GM23338 (cell line): ENCODE results near the gene KDM7A. TPM values are rescaled to one million over a fixed set of nuclear protein-coding genes. Genes with fewer than 3 reads are reported as not detected.

Experiments
- ATAC-seq: fragments of 200-7000 bp; cut with Tn5 transposase; 3 replicates; pipeline ENCODE4 v1.9.1; 2020
- DNase-seq: peaks from one replicate; pipeline ENCODE4 v3.0.0-alpha.2; 2015; ENCODE audit warnings: low spot score
- H2AFZ ChIP-seq: fragments of 200-600 bp; sonication (generic); 2 replicates; pipeline ENCODE4 v1.8.0; 2016; ENCODE audit warnings: antibody characterized with exemption, mild to moderate bottlenecking, moderate library complexity
- H3F3A ChIP-seq: fragments of 200-600 bp; sonication (generic); replicated peaks from 2 replicates; pipeline ENCODE4 v1.8.0; 2017; ENCODE audit warnings: antibody characterized with exemption, mixed run types, low read depth
- H3K27ac ChIP-seq: fragments of 200-600 bp; sonication (generic); 2 replicates; pipeline ENCODE4 v1.6.1; 2016; ENCODE audit warnings: low read depth
- H3K27me3 ChIP-seq: fragments of 200-600 bp; sonication (generic); 2 replicates; pipeline ENCODE4 v1.8.0; 2016; ENCODE audit warnings: mild to moderate bottlenecking, mixed run types, moderate library complexity; ENCODE audit not compliant: insufficient read depth
- H3K36me3 ChIP-seq: fragments of 200-600 bp; sonication (generic); 2 replicates; pipeline ENCODE4 v1.8.0; 2016; ENCODE audit warnings: mild to moderate bottlenecking; ENCODE audit not compliant: insufficient read depth
- H3K4me1 ChIP-seq: fragments of 200-600 bp; sonication (generic); 2 replicates; pipeline ENCODE4 v1.8.0; 2016; ENCODE audit warnings: mild to moderate bottlenecking, moderate library complexity; ENCODE audit not compliant: insufficient read depth
- H3K4me2 ChIP-seq: fragments of 200-600 bp; sonication (generic); 2 replicates; pipeline ENCODE4 v1.7.1; 2017; ENCODE audit warnings: mixed run types
- H3K4me3 ChIP-seq: fragments of 200-600 bp; sonication (generic); 2 replicates; pipeline ENCODE4 v1.6.1; 2016; ENCODE audit warnings: mixed run types
- H3K79me2 ChIP-seq: fragments of 200-600 bp; sonication (generic); replicated peaks from 2 replicates; pipeline ENCODE4 v1.8.0; 2017; ENCODE audit warnings: mild to moderate bottlenecking; ENCODE audit not compliant: insufficient read depth
- H3K9me2 ChIP-seq: fragments of 200-600 bp; sonication (generic); 2 replicates; pipeline ENCODE4 v1.8.0; 2017; ENCODE audit not compliant: insufficient read depth
- H4K20me1 ChIP-seq: fragments of 200-600 bp; sonication (generic); replicated peaks from 2 replicates; pipeline ENCODE4 v1.8.0; 2017; ENCODE audit warnings: mild to moderate bottlenecking; ENCODE audit not compliant: insufficient read depth
- H3K27ac Mint-ChIP-seq: 2 replicates; pipeline ENCODE4 v1.8.0; 2020; ENCODE audit warnings: inconsistent platforms, mild to moderate bottlenecking, moderate library complexity, mixed read lengths
- H3K27me3 Mint-ChIP-seq: 3 replicates; pipeline ENCODE4 v1.8.0; 2022; ENCODE audit warnings: low read depth, mild to moderate bottlenecking, moderate library complexity, mixed read lengths, inconsistent platforms; ENCODE audit not compliant: insufficient read depth, poor library complexity
- H3K36me3 Mint-ChIP-seq: 3 replicates; pipeline ENCODE4 v1.8.0; 2021; ENCODE audit warnings: low read depth, mild to moderate bottlenecking, inconsistent platforms, moderate library complexity, mixed read lengths
- H3K4me1 Mint-ChIP-seq: 3 replicates; pipeline ENCODE4 v1.8.0; 2020; ENCODE audit warnings: mild to moderate bottlenecking, inconsistent platforms, mixed read lengths
- H3K4me3 Mint-ChIP-seq: 3 replicates; pipeline ENCODE4 v1.8.0; 2021; ENCODE audit warnings: moderate library complexity, mild to moderate bottlenecking, inconsistent platforms, mixed read lengths
- H3K9me3 Mint-ChIP-seq: 3 replicates; pipeline ENCODE4 v1.8.0; 2020; ENCODE audit warnings: moderate library complexity, mild to moderate bottlenecking, inconsistent platforms, mixed read lengths
- CREB1 ChIP-seq: fragments of 250-450 bp; sonication (Bioruptor Pico); IDR thresholded peaks from 2 replicates; pipeline ENCODE4 v1.5.0; 2020; ENCODE audit warnings: low read depth, mild to moderate bottlenecking, moderate library complexity
- CTCF ChIP-seq, 2 experiments: fragments of 200-600 bp in 1 of 2; sonication (generic) in 1 of 2; conservative IDR thresholded peaks; 2 replicates each; pipeline versions ENCODE4 v1.5.1 to v1.6.1; 2016 to 2017; ENCODE audit warnings: antibody characterized with exemption in 2 of 2, low read depth in 2 of 2, mild to moderate bottlenecking in 2 of 2, moderate library complexity in 1 of 2
- ETS1 ChIP-seq: IDR thresholded peaks from 2 replicates; pipeline ENCODE4 v1.6.1; 2016; ENCODE audit warnings: antibody characterized with exemption
- EZH2 ChIP-seq: fragments of 200-600 bp; sonication (generic); IDR thresholded peaks from one replicate; pipeline ENCODE4 v1.8.0; 2017; ENCODE audit warnings: antibody characterized with exemption, mild to moderate bottlenecking, low read depth; ENCODE audit not compliant: unreplicated experiment
- EZH2phosphoT487 ChIP-seq: fragments of 200-600 bp; sonication (generic); IDR thresholded peaks from one replicate; pipeline ENCODE4 v1.8.1; 2018; ENCODE audit warnings: antibody characterized with exemption; ENCODE audit not compliant: unreplicated experiment
- JUNB ChIP-seq: IDR thresholded peaks from one replicate; pipeline ENCODE4 v1.6.1; 2016; ENCODE audit warnings: antibody characterized with exemption; ENCODE audit not compliant: unreplicated experiment
- NANOG ChIP-seq: IDR thresholded peaks from 2 replicates; pipeline ENCODE4 v1.6.1; 2016; ENCODE audit warnings: antibody characterized with exemption, borderline replicate concordance
- POLR2AphosphoS5 ChIP-seq: IDR thresholded peaks from 2 replicates; pipeline ENCODE4 v1.6.1; 2016; ENCODE audit warnings: antibody characterized with exemption, low read depth
- REST ChIP-seq: IDR thresholded peaks from one replicate; pipeline ENCODE4 v1.6.1; 2018; ENCODE audit warnings: antibody characterized with exemption; ENCODE audit not compliant: unreplicated experiment
- STAT1 ChIP-seq: IDR thresholded peaks from one replicate; pipeline ENCODE4 v1.6.1; 2016; ENCODE audit warnings: antibody characterized with exemption; ENCODE audit not compliant: unreplicated experiment
- ZNF114 ChIP-seq: fragments of 250-450 bp; sonication (Bioruptor Pico); IDR thresholded peaks from 2 replicates; pipeline ENCODE4 v1.5.0; 2020; ENCODE audit warnings: mild to moderate bottlenecking, moderate library complexity
- ZNF331 ChIP-seq: fragments of 250-450 bp; sonication (Bioruptor Pico); IDR thresholded peaks from 2 replicates; pipeline ENCODE4 v1.5.0; 2020; ENCODE audit warnings: low read depth, mild to moderate bottlenecking, moderate library complexity
- ZNF462 ChIP-seq: fragments of 250-450 bp; sonication (Bioruptor Pico); IDR thresholded peaks from 2 replicates; pipeline ENCODE4 v1.5.0; 2020; ENCODE audit warnings: mild to moderate bottlenecking, moderate library complexity
- polyA plus RNA-seq: library from polyadenylated mRNA; unstranded; fragments of >200 nt; fragmentation: Nextera tagmentation; extraction: Ambion mirVana; gene quantifications from 2 replicates; pipeline ENCODE4 v1.2.1, GENCODE V29; 2016
- total RNA-seq: library from RNA; depleted of rRNA; stranded (reverse); fragments of >200 nt; shearing (Covaris generic); gene quantifications from 2 replicates; pipeline ENCODE4 v1.2.3, GENCODE V29; 2014

KDM7A gene
- total and polyA plus RNA-seq, 2 experiments from 2014 or later = 2.3 to 10.8 TPM

- Mint-ChIP-seq H3K36me3 (0 out of 3 replicates have a peak, but pooled peaks cover 2% of the 10 kb centered on the region), H3K27me3 (peaks cover 20% of the 10 kb centered on the region), H3K4me1 (peaks cover 4% of the 10 kb centered on the region), H3K4me3 (no peak overlapping the region), H3K27ac (no peak overlapping the region), H3K9me3 (peaks cover 9% of the 10 kb centered on the region; the same call in 2 of the 3 replicates)
- no peaks in the 10 kb centered on the region for H4K20me1 ChIP-seq
- no peaks in the 10 kb centered on the region for H3K9me2 ChIP-seq
- ATAC-seq (no peak), DNase-seq (no peak)
- H3K4me1 ChIP-seq = no peaks in the 10 kb centered on the region
- no peaks in the 10 kb centered on the region for H3F3A ChIP-seq
- no peak overlapping the region for H2AFZ ChIP-seq
- H3K36me3 ChIP-seq = no peaks in the 10 kb centered on the region
- H3K79me2 ChIP-seq = no peaks in the 10 kb centered on the region
- TF ChIP-seq REST (no peak), ZNF331 (CRISPR knock-in tag) (no peak), CTCF (conservative IDR thresholded peaks at IDR 0.05; ENCODE audit: low read depth in 2 of 2) (no peak), NANOG (no peak), CREB1 (CRISPR knock-in tag) (no peak), ZNF462 (CRISPR knock-in tag) (no peak), STAT1 (no peak), JUNB (no peak), ZNF114 (CRISPR knock-in tag) (no peak), EZH2 (no peak), EZH2phosphoT487 (no peak), POLR2AphosphoS5 (no peak), ETS1 (no peak)
- H3K27me3 ChIP-seq = peaks cover 18% of the 10 kb centered on the region
- H3K27ac ChIP-seq = no peak overlapping the region
- H3K4me2 ChIP-seq = no peak overlapping the region
- no peak overlapping the region for H3K4me3 ChIP-seq
These were observed 6.1 kb upstream of the KDM7A start for GRCh38 chr7:140182917-140183316.
